Adipocyte (in vitro differentiated cells): ENCODE measurements around the gene NRCAM.

Experiments
- DNase-seq: peaks from one replicate; pipeline ENCODE4 v3.0.0-alpha.2; 2015; ENCODE audit warnings: low read depth
- H3K27me3 ChIP-seq: replicated peaks from 2 replicates; pipeline ENCODE4 v1.7.0; 2013; ENCODE audit warnings: mild to moderate bottlenecking, low read length, moderate library complexity; ENCODE audit not compliant: control insufficient read depth, insufficient read depth
- H3K36me3 ChIP-seq: 2 replicates; pipeline ENCODE4 v1.7.0; 2013; ENCODE audit warnings: low read length, mild to moderate bottlenecking, moderate library complexity; ENCODE audit not compliant: control insufficient read depth, insufficient read depth, severe bottlenecking
- H3K4me1 ChIP-seq: 2 replicates; pipeline ENCODE4 v1.7.0; 2013; ENCODE audit warnings: mild to moderate bottlenecking, low read length, moderate library complexity; ENCODE audit not compliant: control insufficient read depth, insufficient read depth
- H3K4me3 ChIP-seq: 2 replicates; pipeline ENCODE4 v1.7.0; 2013; ENCODE audit warnings: mild to moderate bottlenecking, low read length, moderate library complexity
- H3K9ac ChIP-seq: 2 replicates; pipeline ENCODE4 v1.7.0; 2013; ENCODE audit warnings: mild to moderate bottlenecking, low read length, moderate library complexity
- H3K9me3 ChIP-seq: 2 replicates; pipeline ENCODE4 v1.7.0; 2013; ENCODE audit warnings: mild to moderate bottlenecking, low read length, moderate library complexity; ENCODE audit not compliant: control insufficient read depth

The NRCAM gene

GRCh38 chr7:108316708-108317107 lies 139.5 kb downstream of the NRCAM start:
- Histone ChIP-seq H3K4me1 (peaks cover 40% of the 10 kb centered on the region), H3K9ac (no peak overlapping the region), H3K27me3 (no peaks in the 10 kb centered on the region), H3K4me3 (no peak overlapping the region), H3K36me3 (peaks cover 7% of the 10 kb centered on the region), H3K9me3 (no peaks in the 10 kb centered on the region)
- no peak for DNase-seq

- H3K4me3 ChIP-seq: no peak overlapping the region
- peaks cover 58% of the 10 kb centered on the region for H3K4me1 ChIP-seq
- no peak overlapping the region for H3K9ac ChIP-seq
- no peak for DNase-seq
- peaks cover 7% of the 10 kb centered on the region for H3K36me3 ChIP-seq
- H3K9me3 ChIP-seq: no peaks in the 10 kb centered on the region
- no peaks in the 10 kb centered on the region for H3K27me3 ChIP-seq
Observed at GRCh38 chr7:108314551-108314950, 141.7 kb downstream of the NRCAM start.

DNA sequence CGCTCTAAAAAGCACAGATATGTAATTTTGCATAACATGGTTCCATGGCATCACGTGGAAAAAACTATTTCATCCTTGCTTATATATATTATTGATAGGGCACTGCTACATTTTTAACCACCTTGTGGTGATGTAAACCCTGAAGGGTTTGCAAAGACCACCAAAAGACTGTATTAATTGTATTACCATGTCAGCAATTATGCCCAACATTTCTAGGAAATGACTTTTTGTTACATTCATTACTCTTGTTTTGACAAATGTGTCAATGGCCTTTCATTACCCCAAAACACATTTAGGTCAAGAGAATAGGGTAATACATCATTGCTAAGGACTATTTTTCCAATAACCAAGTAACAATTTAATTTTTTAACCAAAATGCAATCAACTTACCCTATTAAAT lies 142.2 kb downstream of the NRCAM start:
- no peak overlapping the region for H3K9ac ChIP-seq
- no peak for DNase-seq
- H3K4me1 ChIP-seq: peaks cover 63% of the 10 kb centered on the region
- H3K36me3 ChIP-seq: peaks cover 7% of the 10 kb centered on the region
- no peaks in the 10 kb centered on the region for H3K27me3 ChIP-seq
- no peaks in the 10 kb centered on the region for H3K9me3 ChIP-seq
- no peak overlapping the region for H3K4me3 ChIP-seq

GRCh38 chr7:108313086-108313485 lies 143.2 kb downstream of the NRCAM start:
- Histone ChIP-seq H3K36me3 (peaks cover 5% of the 10 kb centered on the region), H3K27me3 (no peaks in the 10 kb centered on the region), H3K9ac (no peak overlapping the region), H3K4me1 (peaks cover 71% of the 10 kb centered on the region), H3K9me3 (no peaks in the 10 kb centered on the region), H3K4me3 (no peak overlapping the region)
- DNase-seq: no peak

GRCh38 chr7:108311446-108312168 lies 144.6 kb downstream of the NRCAM start:
- no peaks in the 10 kb centered on the region for H3K27me3 ChIP-seq
- H3K9me3 ChIP-seq: no peaks in the 10 kb centered on the region
- H3K9ac ChIP-seq: peak overlapping the region; percentile 79
- DNase-seq: peak; percentile 69
- peaks cover 86% of the 10 kb centered on the region for H3K4me1 ChIP-seq
- peaks cover 5% of the 10 kb centered on the region for H3K36me3 ChIP-seq
- H3K4me3 ChIP-seq: no peak overlapping the region

DNA sequence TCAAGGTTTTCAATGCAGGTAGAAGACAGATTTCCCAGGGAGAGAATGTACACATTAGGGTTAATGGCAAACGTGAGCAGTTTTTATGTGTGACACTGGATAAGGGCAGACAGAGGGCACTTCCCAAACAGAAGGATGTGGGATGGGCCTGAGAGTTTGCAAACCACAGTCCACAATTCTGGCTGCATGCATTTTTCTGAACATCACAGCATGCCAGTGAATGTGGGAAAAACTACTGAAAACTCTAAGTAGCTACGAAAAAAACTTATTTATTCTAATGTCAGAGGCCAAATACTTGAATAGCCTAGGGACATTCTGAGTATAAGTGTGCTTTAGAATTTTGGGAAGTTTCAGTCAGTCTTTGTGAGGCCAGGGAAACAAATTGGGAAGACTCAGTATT lies 145.9 kb downstream of the NRCAM start:
- peaks cover 94% of the 10 kb centered on the region for H3K4me1 ChIP-seq

GRCh38 chr7:108308903-108309302 lies 147.3 kb downstream of the NRCAM start:
- H3K4me1 ChIP-seq: peaks cover 93% of the 10 kb centered on the region
- H3K27me3 ChIP-seq: no peaks in the 10 kb centered on the region
- H3K9ac ChIP-seq: peak overlapping the region; percentile 91
- DNase-seq: peak; percentile 73
- H3K4me3 ChIP-seq: peak overlapping the region; percentile 56
- H3K9me3 ChIP-seq: no peaks in the 10 kb centered on the region
- no peaks in the 10 kb centered on the region for H3K36me3 ChIP-seq

More for the DNA sequence above, 145.9 kb downstream of the NRCAM start:
- Histone ChIP-seq H3K36me3 (no peaks in the 10 kb centered on the region), H3K27me3 (no peaks in the 10 kb centered on the region), H3K4me3 (peak overlapping the region; percentile 59), H3K9me3 (no peaks in the 10 kb centered on the region), H3K9ac (peak overlapping the region; percentile 79)
- peak; percentile 46 for DNase-seq

- Histone ChIP-seq H3K9me3 (no peaks in the 10 kb centered on the region), H3K27me3 (no peaks in the 10 kb centered on the region), H3K36me3 (no peaks in the 10 kb centered on the region), H3K4me1 (peaks cover 94% of the 10 kb centered on the region), H3K9ac (peak overlapping the region; percentile 91), H3K4me3 (peak overlapping the region; percentile 56)
- DNase-seq: peak; percentile 33
Observed at GRCh38 chr7:108308276-108308675, 148.0 kb downstream of the NRCAM start.

DNA sequence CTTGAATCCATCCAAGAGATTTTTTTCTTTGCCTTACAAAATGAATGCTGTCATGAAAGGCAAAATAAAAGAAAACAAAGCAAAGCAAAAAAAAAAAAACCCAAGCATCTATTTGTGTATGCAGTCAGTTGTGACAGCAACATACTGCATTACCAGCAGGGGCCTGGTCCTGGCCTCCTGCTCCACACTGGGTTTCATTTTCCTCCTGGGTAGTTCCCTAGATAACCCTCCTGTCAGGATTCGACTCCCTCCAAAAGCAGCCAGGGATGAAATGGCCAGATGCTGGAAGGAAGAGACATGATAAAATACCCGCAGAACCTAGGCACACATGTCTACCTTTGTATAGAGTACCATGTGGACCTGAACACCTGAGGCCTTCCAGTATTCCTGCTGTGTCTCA lies 148.6 kb downstream of the NRCAM start:
- Histone ChIP-seq H3K4me1 (peaks cover 94% of the 10 kb centered on the region), H3K27me3 (no peaks in the 10 kb centered on the region), H3K9ac (peak overlapping the region; percentile 91), H3K9me3 (no peaks in the 10 kb centered on the region), H3K36me3 (no peaks in the 10 kb centered on the region), H3K4me3 (peak overlapping the region; percentile 56)
- no peak for DNase-seq

DNA sequence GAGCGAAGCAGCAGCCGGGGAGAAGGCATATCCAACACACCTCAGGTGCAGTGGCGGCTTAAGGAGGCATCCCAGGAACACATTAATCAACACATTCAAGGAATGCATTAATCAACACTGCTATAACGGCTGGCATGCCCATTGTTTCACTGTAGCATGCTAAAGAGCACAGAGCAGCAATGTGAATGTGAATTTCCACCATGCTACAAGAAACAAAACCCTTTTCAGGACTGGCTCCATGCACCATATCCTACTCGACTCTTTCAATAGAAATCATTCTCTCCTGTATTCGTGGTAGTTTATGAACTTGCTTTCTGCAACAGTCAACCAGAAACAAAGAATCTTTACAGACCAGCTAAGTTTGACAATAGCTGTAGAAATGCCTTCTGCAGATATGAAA lies 149.0 kb downstream of the NRCAM start:
- Histone ChIP-seq H3K9me3 (no peaks in the 10 kb centered on the region), H3K36me3 (no peaks in the 10 kb centered on the region), H3K4me3 (no peak overlapping the region), H3K4me1 (peaks cover 95% of the 10 kb centered on the region), H3K9ac (peak overlapping the region; percentile 91), H3K27me3 (no peaks in the 10 kb centered on the region)
- no peak for DNase-seq

GRCh38 chr7:108303332-108303731 lies 152.9 kb downstream of the NRCAM start:
- Histone ChIP-seq H3K4me3 (no peak overlapping the region), H3K9ac (no peak overlapping the region), H3K9me3 (no peaks in the 10 kb centered on the region), H3K4me1 (peaks cover 92% of the 10 kb centered on the region), H3K36me3 (no peaks in the 10 kb centered on the region), H3K27me3 (no peaks in the 10 kb centered on the region)
- no peak for DNase-seq

DNA sequence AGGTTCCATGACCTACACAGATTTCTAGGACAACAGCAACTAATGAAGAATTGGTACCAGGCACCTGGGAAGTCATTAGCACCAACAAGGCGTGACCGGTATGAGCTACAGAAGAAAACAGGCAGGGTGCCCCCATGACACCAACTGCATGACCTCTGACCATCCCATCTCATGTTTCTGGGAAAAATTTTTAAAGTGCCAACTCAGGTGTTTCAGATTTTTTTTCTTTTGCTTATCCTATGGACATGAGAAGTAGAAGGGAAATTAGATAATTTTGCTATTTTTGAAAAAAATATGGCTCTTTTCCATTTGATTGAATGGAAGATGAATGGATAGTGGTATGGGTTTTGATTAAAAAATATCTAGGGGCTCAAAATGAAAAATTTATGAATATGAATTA lies 154.8 kb downstream of the NRCAM start:
- Histone ChIP-seq H3K36me3 (peaks cover 9% of the 10 kb centered on the region), H3K4me1 (peaks cover 78% of the 10 kb centered on the region), H3K4me3 (no peak overlapping the region), H3K9me3 (no peaks in the 10 kb centered on the region), H3K27me3 (no peaks in the 10 kb centered on the region), H3K9ac (peak overlapping the region; percentile 41)
- DNase-seq: no peak
